Right hindlimb (tissue), 1 donor: Measurements from ENCODE around the gene DUSP28.
"Not testable (repeated sequence)": the region's sequence is repeated elsewhere in the genome, so short reads cannot be mapped to it uniquely, and the experiment has no call there.

ENCODE experiments used
- DNase-seq: peaks from one replicate; pipeline ENCODE4 v3.0.0-alpha.2; 2018

Gene DUSP28

GRCh38 chr2:240561325-240561971 is 1.3 kb downstream of the DUSP28 start:
- DNase-seq = no peak

GRCh38 chr2:240563231-240563630 is 3.1 kb downstream of the DUSP28 start:
- not testable (repeated sequence) for DNase-seq

DNA sequence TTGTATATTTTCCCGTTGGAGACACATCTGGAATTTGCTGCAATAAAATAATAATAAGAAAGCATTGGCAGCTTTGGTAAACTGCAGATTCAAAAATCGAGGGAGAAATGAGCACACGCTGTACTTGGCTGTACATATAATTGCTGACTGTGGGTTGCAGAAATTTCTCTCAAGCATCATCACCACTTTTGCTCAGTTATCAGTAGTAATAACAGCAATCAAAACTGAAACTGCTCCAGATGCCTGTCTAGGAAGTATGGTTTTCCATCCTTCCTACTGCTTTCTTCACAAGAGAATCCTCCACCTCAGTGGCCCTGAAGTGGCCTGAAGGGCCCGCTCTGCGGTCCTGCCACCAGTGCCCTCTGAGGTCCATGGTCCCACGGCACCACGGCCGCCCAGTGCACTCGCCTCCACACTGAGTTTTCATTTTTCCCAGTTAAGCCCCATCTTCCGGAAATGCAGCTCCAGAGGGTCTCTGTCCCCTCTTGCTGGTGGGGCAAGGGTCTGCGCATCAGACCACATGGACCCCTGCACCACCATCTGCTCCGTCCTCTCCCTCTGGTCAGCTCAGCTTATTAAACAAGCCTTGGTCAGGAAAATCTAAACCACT is 3.9 kb downstream of the DUSP28 start:
- DNase-seq = no peak

- DNase-seq = no peak
These were observed 4.6 kb downstream of the DUSP28 start for GRCh38 chr2:240564561-240565332.

GRCh38 chr2:240565333-240566202 is 5.4 kb downstream of the DUSP28 start:
- peak; percentile 55 for DNase-seq

GRCh38 chr2:240566203-240567136 is 6.3 kb downstream of the DUSP28 start:
- peak; percentile 86 for DNase-seq

DNA sequence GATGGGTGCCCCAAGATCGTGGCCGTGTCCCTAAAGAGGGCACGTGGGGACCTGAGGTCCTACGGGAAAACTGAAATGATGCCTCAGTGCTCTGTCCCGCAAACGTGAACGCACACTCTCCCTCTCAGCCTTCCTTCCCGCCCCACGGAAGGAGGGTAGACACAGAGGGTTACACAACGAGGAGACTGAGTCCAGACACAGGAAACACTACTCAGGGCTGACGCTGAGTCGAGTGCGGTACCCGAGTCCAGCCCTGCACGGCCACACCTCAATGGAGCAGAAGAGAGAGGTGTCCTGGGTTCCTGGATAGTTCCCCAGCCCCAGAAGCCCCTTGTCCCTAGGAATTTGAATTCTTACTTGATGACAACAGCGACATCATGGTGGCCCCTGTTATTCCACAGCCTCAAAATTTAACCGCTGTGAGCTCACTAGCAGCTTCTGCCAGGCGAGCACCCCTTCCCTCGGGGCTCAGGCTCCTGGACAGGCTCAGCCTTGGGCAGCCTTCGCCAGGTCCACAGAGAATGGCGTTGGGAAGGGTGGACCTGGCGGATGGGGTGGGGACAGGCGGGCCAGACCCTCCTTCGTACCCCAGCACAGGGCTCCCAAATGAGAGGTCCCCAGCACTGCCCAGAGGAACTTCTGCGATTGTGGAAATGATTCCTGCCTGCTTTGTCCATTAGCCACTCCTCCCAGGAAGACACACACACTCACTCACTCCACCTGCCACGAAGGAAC is 7.1 kb downstream of the DUSP28 start:
- peak; percentile 26 for DNase-seq

GRCh38 chr2:240567872-240568677 is 7.9 kb downstream of the DUSP28 start, which contains the start of gene RNPEPL1:
Gene RNPEPL1, plus strand, starts transcription at chr2:240568484. Its CDS starts 103 bp downstream, at chr2:240568587.
- DNase-seq = peak; percentile 45

GRCh38 chr2:240568678-240569522 is 8.7 kb downstream of the DUSP28 start:
- peak; percentile 77 for DNase-seq

GRCh38 chr2:240569523-240569997 is 9.4 kb downstream of the DUSP28 start:
- DNase-seq = no peak

DNA sequence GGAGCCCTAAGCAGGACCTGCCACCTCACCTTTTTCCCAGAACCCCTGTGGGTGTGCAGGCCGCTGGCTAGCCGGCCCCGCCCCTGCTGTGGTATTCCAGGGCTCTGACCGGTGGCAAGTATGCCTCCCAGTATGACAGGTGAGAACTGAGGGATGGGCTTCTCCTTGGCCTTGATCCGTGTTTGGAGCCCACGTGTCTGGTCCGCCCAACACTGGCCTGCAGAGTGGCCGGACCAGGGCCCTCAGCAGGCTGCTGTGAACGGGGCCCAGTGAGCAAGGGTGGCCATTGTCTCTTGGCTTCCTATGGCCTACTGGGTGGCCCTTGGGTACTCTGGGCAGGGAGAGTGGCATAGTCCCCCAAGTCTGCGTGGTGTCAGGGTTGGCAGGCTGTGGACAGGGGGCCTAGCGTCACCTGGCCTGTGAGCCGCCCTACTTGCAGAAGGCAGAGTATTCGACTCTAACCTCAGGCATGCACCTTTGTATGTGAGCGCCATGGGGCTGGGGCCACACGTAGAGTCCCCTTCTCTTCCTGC is 9.9 kb downstream of the DUSP28 start:
- no peak for DNase-seq

DNA sequence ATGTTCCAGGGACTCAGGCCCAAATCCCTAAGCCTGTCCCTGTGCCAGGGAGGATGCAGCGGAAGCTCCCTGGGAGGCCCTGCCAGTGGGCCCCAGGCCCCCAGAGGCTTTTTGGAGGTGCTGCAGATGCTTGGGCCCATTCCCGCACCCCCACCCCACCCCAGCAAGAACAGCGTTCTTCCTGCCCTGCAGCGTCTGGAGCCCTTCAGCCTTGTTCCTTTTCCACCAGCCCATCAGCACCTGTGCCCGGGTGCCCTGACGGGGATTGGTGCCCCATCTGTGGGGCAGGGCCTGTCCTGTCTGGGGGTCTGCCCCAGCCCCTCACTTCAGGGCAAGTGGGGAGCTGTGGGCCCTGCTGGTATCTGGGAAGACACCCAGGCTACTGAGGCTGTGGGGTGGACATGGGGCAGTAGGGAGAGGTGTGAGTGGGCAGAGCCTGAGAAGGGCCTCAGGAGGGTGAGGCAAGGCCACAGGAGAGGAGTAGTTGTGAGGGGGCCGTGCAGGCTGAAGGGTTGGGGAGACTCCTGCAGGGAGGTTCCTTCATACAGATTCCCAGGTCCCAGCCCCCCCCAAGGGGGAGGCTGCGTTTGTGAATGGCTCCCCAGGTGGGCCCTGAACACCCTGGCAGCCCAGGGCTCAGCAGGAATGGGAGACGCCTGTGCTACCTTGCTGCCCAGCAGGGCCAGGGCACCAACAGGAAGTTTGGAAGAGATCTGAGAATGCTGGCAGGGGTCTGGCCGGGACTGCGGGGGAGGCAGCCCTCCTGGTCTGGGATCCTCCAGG is 10.6 kb downstream of the DUSP28 start:
- DNase-seq = no peak

DNA sequence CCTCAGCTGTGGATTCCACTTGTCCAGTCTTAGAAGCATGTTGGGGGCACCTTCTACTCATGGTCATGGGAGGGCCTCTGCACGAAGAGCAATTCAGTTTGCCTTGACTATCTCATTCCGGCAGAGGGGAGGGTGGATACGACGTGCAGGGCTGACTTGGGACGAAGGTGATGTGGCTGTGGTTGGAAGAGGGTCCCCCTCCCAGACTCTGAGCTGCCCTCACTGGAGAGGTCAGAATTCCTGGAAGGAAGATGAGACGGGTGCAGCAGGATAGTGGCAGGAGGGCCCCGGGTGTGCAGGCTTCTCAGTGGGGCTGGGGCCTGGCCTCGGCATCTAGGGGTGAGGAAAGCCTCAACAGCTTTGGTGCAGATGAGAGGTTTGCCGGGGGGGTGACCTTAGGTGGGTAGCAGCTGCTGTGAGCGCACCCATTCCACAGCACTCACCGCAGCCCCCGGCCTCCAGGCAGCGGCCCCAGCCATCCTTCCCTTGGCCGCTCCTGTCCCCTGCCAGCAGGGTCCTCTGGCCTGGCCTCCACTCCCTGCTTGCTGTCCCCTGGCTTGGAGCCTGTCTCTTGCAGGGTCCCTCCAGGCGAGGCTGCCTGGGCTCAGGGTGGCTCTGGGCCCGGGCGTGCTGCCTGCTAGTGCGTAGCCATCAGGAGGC is 11.3 kb downstream of the DUSP28 start:
- no peak for DNase-seq

- no peak for DNase-seq
These were observed 12.2 kb downstream of the DUSP28 start for GRCh38 chr2:240572141-240573031.

DNA sequence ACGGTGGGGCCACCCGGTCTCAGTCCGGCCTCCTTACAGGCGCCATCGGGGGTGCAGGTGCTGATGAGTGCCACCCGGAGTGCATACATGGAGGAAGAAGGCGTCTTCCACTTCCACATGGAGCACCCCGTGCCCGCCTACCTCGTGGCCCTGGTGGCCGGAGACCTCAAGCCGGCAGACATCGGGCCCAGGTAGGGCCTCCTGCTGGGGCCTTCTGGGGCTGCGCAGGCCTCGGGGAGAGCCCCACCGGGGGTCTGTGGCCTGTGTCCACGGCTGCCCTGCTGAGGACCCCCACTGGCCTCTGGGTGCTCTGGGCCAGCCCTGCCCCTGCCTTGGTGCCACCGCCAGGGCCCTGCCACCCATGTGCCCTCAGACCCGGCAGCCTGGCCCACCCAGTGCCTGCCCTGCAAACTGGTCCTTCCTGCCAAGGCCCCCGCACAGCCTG is 12.9 kb downstream of the DUSP28 start:
- DNase-seq = no peak
